SK-N-SH treated with all-trans-retinoic acid at 6 μM for 48 hours (cell line): ENCODE results near the gene MIPOL1.

ENCODE experiments used
- ATAC-seq: fragments of 200-7000 bp; cut with Tn5 transposase; 3 replicates; pipeline ENCODE4 v1.9.1; 2020; ENCODE audit warnings: mild to moderate bottlenecking, moderate library complexity
- ARNTL ChIP-seq: fragments of 450-650 bp; formaldehyde crosslinking; IDR thresholded peaks from 2 replicates; pipeline ENCODE4 v1.5.0; 2020; ENCODE audit warnings: low read depth, mild to moderate bottlenecking, moderate library complexity, borderline replicate concordance
- CSDC2 ChIP-seq: fragments of 250-450 bp; sonication (Bioruptor Pico); IDR thresholded peaks from 2 replicates; pipeline ENCODE4 v1.5.0; 2020; ENCODE audit warnings: mild to moderate bottlenecking, moderate library complexity
- ESRRG ChIP-seq: fragments of 250-450 bp; sonication (Bioruptor Pico); IDR thresholded peaks from 2 replicates; pipeline ENCODE4 v1.6.1; 2021; ENCODE audit warnings: mild to moderate bottlenecking
- GLIS3 ChIP-seq: fragments of 250-450 bp; sonication (Bioruptor Pico); IDR thresholded peaks from 2 replicates; pipeline ENCODE4 v1.5.0; 2020; ENCODE audit warnings: mild to moderate bottlenecking, moderate library complexity
- ISL1 ChIP-seq: fragments of 250-450 bp; sonication (Bioruptor Pico); IDR thresholded peaks from 2 replicates; pipeline ENCODE4 v2.1.2; 2022; ENCODE audit warnings: mild to moderate bottlenecking, moderate library complexity
- PPARA ChIP-seq: fragments of 250-450 bp; sonication (Bioruptor Pico); IDR thresholded peaks from 2 replicates; pipeline ENCODE4 v1.5.0; 2020; ENCODE audit warnings: mild to moderate bottlenecking, borderline replicate concordance
- RARB ChIP-seq: fragments of 250-450 bp; sonication (Bioruptor Pico); IDR thresholded peaks from 2 replicates; pipeline ENCODE4 v1.8.0; 2021; ENCODE audit warnings: mild to moderate bottlenecking, moderate library complexity
- SNAI2 ChIP-seq: fragments of 250-450 bp; sonication (Bioruptor Pico); IDR thresholded peaks from 2 replicates; pipeline ENCODE4 v1.5.0; 2020; ENCODE audit warnings: mild to moderate bottlenecking, moderate library complexity
- TCF4 ChIP-seq: fragments of 250-450 bp; sonication (Bioruptor Pico); IDR thresholded peaks from 2 replicates; pipeline ENCODE4 v1.8.0; 2021; ENCODE audit warnings: mild to moderate bottlenecking, moderate library complexity, borderline replicate concordance
- TOX ChIP-seq: fragments of 250-450 bp; sonication (Bioruptor Pico); IDR thresholded peaks from 2 replicates; pipeline ENCODE4 v1.8.0; 2021; ENCODE audit warnings: mild to moderate bottlenecking, moderate library complexity, borderline replicate concordance
- ZC3H10 ChIP-seq: fragments of 250-450 bp; sonication (Bioruptor Pico); IDR thresholded peaks from 2 replicates; pipeline ENCODE4 v1.5.1; 2021; ENCODE audit warnings: mild to moderate bottlenecking, moderate library complexity
- ZFP30 ChIP-seq: fragments of 450-650 bp; formaldehyde crosslinking; IDR thresholded peaks from 2 replicates; pipeline ENCODE4 v1.5.0; 2022; ENCODE audit warnings: mild to moderate bottlenecking, moderate library complexity
- ZNF565 ChIP-seq: fragments of 450-650 bp; formaldehyde crosslinking; conservative IDR thresholded peaks from 2 replicates; pipeline ENCODE4 v1.5.0; 2020; ENCODE audit warnings: low read depth, mild to moderate bottlenecking, moderate library complexity
- ZNF70 ChIP-seq: fragments of 450-650 bp; formaldehyde crosslinking; IDR thresholded peaks from 2 replicates; pipeline ENCODE4 v1.5.0; 2020; ENCODE audit warnings: mild to moderate bottlenecking, moderate library complexity
- ZNF8 ChIP-seq: fragments of 450-650 bp; formaldehyde crosslinking; IDR thresholded peaks from 2 replicates; pipeline ENCODE4 v1.5.0; 2020; ENCODE audit warnings: mild to moderate bottlenecking, moderate library complexity
- TF ChIP-seq, protein P1 (sequence below): fragments of 250-450 bp; sonication (Bioruptor Pico); IDR thresholded peaks from 2 replicates; pipeline ENCODE4 v1.5.1; 2020; ENCODE audit warnings: low read depth, mild to moderate bottlenecking, moderate library complexity
- TF ChIP-seq, protein P2 (sequence below): fragments of 250-450 bp; sonication (Bioruptor Pico); IDR thresholded peaks from 2 replicates; pipeline ENCODE4 v1.5.1; 2021; ENCODE audit warnings: mild to moderate bottlenecking, moderate library complexity
- TF ChIP-seq, protein P3 (sequence below): fragments of 250-450 bp; sonication (Bioruptor Pico); IDR thresholded peaks from 2 replicates; pipeline ENCODE4 v1.5.0; 2020; ENCODE audit warnings: mild to moderate bottlenecking, moderate library complexity
- TF ChIP-seq, protein P4 (sequence below): fragments of 250-450 bp; sonication (Bioruptor Pico); IDR thresholded peaks from 2 replicates; pipeline ENCODE4 v1.8.0; 2020; ENCODE audit warnings: mild to moderate bottlenecking, moderate library complexity, borderline replicate concordance
- TF ChIP-seq, protein P5 (sequence below): fragments of 250-450 bp; sonication (Bioruptor Pico); IDR thresholded peaks from 2 replicates; pipeline ENCODE4 v1.8.0; 2021; ENCODE audit warnings: low read depth, mild to moderate bottlenecking, moderate library complexity, borderline replicate concordance

Gene MIPOL1

DNA sequence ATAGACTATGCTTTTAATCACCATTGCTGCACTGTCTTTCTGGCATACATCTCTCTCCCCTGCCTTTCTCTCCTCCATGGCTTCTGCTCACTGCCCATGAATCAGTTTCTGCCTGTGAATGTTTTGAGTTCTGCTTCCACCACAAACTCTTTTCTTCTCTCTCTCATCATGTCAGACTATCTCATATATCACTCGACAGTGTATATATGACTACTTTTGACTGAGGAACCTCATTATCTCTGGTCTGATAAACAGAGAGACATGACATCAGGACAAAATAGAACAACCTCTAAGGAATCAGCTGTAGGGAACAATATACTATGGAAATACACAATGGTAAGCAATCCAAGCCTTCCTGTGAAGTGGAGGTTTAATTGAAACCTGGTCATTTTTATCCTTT lies 219.4 kb downstream of the MIPOL1 start:
- TF ChIP-seq ZNF565 (no peak), ESRRG (no peak)
- TF ChIP-seq, protein P1, sequence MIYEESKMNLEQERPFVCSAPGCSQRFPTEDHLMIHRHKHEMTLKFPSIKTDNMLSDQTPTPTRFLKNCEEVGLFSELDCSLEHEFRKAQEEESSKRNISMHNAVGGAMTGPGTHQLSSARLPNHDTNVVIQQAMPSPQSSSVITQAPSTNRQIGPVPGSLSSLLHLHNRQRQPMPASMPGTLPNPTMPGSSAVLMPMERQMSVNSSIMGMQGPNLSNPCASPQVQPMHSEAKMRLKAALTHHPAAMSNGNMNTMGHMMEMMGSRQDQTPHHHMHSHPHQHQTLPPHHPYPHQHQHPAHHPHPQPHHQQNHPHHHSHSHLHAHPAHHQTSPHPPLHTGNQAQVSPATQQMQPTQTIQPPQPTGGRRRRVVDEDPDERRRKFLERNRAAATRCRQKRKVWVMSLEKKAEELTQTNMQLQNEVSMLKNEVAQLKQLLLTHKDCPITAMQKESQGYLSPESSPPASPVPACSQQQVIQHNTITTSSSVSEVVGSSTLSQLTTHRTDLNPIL (CRISPR knock-in tag): no peak
- no peak for ATAC-seq

DNA sequence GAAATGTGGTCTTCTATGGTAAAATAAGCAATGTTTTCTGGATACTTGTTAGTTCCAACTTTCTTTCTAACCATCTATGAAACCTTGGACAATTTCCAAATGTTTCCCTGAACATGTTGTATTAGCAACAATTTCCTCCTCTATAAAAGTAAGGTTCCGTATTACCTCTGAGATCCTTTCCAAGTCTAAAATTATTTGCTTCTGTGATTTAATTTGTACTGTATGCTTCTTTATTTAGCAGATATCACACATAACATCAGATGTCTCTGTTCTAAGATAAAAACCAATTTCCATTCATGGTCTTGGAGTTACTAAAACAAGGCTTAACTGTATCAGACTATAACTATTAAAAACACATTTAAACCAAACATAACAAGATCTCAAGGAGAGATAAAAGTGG lies 220.1 kb downstream of the MIPOL1 start:
- TF ChIP-seq ARNTL: no peak
- no peak for ATAC-seq

DNA sequence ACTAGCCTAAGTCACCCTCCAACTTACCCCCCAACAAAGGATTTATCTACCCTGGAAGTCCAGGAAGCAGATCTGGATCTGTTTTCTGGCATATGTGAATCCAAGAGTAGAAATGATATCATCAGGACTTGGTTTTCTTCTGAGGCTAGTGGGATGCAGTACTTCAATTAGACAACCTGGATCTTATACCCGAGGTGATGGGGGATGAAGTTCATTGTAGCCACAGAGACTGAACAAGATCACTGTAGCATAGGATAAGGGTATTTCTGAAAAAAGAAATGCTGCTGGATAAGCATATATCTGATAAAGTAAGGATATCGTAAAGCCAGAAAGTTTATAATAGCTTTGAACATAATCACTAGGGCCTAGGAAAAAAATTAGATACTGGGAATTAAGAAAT lies 222.9 kb downstream of the MIPOL1 start:
- ATAC-seq: no peak
- TF ChIP-seq ARNTL: no peak
- TF ChIP-seq, protein P2, sequence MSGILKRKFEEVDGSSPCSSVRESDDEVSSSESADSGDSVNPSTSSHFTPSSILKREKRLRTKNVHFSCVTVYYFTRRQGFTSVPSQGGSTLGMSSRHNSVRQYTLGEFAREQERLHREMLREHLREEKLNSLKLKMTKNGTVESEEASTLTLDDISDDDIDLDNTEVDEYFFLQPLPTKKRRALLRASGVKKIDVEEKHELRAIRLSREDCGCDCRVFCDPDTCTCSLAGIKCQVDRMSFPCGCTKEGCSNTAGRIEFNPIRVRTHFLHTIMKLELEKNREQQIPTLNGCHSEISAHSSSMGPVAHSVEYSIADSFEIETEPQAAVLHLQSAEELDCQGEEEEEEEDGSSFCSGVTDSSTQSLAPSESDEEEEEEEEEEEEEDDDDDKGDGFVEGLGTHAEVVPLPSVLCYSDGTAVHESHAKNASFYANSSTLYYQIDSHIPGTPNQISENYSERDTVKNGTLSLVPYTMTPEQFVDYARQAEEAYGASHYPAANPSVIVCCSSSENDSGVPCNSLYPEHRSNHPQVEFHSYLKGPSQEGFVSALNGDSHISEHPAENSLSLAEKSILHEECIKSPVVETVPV (CRISPR knock-in tag): no peak
- TF ChIP-seq CSDC2 (CRISPR knock-in tag): no peak
- no peak for TF ChIP-seq TCF4
- TF ChIP-seq TOX (CRISPR knock-in tag): no peak
- TF ChIP-seq, protein P1 (CRISPR knock-in tag): no peak
- no peak for TF ChIP-seq ZNF8 (CRISPR knock-in tag)
- no peak for TF ChIP-seq ISL1 (CRISPR knock-in tag)
- no peak for TF ChIP-seq ZNF70

DNA sequence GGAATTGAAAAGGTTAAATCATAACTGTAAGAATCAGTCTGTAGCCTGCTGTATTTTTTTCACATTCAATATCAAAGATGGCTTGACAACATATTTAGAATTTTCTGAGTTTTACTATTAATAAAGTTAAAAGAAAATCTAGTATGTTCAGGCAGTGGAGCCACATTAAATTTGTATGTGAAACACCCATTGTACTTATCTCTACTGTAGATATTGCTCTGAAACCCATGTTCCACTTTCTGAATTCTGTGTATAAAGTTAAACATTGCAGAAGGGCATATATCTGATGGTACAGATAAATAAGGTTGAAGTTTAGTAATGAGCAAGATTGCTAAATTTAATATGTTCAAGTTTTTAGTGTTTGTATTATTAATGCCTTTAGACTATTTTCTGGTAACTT lies 224.6 kb downstream of the MIPOL1 start:
- TF ChIP-seq TOX (CRISPR knock-in tag): no peak
- TF ChIP-seq ZFP30 (CRISPR knock-in tag): no peak
- TF ChIP-seq ZNF70: no peak
- TF ChIP-seq, protein P3, sequence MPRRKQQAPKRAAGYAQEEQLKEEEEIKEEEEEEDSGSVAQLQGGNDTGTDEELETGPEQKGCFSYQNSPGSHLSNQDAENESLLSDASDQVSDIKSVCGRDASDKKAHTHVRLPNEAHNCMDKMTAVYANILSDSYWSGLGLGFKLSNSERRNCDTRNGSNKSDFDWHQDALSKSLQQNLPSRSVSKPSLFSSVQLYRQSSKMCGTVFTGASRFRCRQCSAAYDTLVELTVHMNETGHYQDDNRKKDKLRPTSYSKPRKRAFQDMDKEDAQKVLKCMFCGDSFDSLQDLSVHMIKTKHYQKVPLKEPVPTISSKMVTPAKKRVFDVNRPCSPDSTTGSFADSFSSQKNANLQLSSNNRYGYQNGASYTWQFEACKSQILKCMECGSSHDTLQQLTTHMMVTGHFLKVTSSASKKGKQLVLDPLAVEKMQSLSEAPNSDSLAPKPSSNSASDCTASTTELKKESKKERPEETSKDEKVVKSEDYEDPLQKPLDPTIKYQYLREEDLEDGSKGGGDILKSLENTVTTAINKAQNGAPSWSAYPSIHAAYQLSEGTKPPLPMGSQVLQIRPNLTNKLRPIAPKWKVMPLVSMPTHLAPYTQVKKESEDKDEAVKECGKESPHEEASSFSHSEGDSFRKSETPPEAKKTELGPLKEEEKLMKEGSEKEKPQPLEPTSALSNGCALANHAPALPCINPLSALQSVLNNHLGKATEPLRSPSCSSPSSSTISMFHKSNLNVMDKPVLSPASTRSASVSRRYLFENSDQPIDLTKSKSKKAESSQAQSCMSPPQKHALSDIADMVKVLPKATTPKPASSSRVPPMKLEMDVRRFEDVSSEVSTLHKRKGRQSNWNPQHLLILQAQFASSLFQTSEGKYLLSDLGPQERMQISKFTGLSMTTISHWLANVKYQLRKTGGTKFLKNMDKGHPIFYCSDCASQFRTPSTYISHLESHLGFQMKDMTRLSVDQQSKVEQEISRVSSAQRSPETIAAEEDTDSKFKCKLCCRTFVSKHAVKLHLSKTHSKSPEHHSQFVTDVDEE (CRISPR knock-in tag): no peak
- ATAC-seq: no peak

DNA sequence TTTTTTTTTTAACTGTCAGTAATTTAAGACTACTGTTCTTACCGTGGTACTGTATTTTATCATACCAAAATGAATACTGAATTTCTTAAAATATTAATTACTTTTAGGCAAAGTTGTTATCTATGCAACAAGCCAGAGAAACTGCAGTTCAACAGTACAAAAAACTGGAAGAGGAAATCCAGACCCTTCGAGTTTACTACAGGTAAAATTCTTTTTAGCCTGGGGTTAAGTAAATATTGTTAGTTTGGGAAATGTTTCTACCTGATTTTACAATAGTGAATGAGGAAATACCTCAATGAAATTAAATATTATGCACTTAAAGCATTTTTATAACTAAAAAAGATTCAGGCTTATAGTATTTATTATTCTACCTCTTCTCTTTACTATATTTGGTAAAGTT lies 225.0 kb downstream of the MIPOL1 start:
- ATAC-seq: no peak

DNA sequence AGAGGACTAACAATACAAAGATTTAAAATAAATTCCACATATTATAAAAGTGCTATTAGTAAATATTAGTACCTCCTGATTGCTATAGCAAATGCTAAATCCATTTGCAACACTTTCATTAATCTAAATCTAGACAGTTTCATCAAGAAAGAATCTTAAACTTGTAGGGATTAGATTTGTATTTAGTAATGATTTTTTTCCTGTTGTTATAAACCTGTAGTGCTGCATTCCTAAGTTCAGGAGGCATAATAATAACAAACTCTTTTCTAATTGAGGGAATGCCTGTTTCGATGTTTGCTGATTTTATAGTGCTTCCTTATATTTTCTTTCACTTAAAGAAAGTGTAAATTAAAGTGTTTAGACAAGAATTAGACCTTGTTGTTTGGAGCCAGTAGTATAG lies 231.2 kb downstream of the MIPOL1 start:
- no peak for ATAC-seq
- TF ChIP-seq, protein P1 (CRISPR knock-in tag): no peak
- TF ChIP-seq GLIS3 (CRISPR knock-in tag): no peak

More for the DNA sequence above, 225.0 kb downstream of the MIPOL1 start:
- TF ChIP-seq PPARA (CRISPR knock-in tag): no peak

DNA sequence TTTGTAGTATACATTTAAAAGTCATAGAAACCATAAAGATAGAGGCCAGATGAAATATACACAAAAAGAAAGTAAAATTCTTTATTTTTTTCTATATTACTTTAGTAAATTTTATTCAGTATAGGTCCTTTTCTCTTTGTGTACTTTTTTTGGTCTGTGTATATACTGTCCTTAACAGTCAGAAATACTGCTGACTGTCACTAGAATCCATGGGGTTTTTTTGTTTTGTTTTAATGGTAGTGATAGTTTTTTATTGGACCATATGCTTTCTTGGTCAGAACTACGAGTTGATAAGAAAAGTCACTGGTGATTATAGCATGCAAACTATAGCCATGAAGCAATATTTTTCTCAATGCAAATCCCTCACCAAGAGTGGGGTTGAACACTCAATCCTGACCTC lies 231.9 kb downstream of the MIPOL1 start:
- ATAC-seq: no peak
- TF ChIP-seq SNAI2 (CRISPR knock-in tag): no peak
- TF ChIP-seq ZC3H10: no peak
- TF ChIP-seq RARB (CRISPR knock-in tag): no peak
- TF ChIP-seq, protein P4, sequence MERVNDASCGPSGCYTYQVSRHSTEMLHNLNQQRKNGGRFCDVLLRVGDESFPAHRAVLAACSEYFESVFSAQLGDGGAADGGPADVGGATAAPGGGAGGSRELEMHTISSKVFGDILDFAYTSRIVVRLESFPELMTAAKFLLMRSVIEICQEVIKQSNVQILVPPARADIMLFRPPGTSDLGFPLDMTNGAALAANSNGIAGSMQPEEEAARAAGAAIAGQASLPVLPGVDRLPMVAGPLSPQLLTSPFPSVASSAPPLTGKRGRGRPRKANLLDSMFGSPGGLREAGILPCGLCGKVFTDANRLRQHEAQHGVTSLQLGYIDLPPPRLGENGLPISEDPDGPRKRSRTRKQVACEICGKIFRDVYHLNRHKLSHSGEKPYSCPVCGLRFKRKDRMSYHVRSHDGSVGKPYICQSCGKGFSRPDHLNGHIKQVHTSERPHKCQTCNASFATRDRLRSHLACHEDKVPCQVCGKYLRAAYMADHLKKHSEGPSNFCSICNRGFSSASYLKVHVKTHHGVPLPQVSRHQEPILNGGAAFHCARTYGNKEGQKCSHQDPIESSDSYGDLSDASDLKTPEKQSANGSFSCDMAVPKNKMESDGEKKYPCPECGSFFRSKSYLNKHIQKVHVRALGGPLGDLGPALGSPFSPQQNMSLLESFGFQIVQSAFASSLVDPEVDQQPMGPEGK (CRISPR knock-in tag): no peak
- no peak for TF ChIP-seq ESRRG
- TF ChIP-seq, protein P5, sequence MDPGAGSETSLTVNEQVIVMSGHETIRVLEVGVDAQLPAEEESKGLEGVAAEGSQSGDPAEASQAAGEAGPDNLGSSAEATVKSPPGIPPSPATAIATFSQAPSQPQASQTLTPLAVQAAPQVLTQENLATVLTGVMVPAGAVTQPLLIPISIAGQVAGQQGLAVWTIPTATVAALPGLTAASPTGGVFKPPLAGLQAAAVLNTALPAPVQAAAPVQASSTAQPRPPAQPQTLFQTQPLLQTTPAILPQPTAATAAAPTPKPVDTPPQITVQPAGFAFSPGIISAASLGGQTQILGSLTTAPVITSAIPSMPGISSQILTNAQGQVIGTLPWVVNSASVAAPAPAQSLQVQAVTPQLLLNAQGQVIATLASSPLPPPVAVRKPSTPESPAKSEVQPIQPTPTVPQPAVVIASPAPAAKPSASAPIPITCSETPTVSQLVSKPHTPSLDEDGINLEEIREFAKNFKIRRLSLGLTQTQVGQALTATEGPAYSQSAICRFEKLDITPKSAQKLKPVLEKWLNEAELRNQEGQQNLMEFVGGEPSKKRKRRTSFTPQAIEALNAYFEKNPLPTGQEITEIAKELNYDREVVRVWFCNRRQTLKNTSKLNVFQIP (CRISPR knock-in tag): no peak
- no peak for TF ChIP-seq TCF4
- TF ChIP-seq CSDC2 (CRISPR knock-in tag): no peak
